Amniotic epithelial cell (primary cell): ENCODE results near the gene CGNL1.

Source experiments
- DNase-seq: peaks from one replicate; pipeline ENCODE4 v3.0.0-alpha.2; 2010; ENCODE audit warnings: low read depth

CGNL1 gene

DNA sequence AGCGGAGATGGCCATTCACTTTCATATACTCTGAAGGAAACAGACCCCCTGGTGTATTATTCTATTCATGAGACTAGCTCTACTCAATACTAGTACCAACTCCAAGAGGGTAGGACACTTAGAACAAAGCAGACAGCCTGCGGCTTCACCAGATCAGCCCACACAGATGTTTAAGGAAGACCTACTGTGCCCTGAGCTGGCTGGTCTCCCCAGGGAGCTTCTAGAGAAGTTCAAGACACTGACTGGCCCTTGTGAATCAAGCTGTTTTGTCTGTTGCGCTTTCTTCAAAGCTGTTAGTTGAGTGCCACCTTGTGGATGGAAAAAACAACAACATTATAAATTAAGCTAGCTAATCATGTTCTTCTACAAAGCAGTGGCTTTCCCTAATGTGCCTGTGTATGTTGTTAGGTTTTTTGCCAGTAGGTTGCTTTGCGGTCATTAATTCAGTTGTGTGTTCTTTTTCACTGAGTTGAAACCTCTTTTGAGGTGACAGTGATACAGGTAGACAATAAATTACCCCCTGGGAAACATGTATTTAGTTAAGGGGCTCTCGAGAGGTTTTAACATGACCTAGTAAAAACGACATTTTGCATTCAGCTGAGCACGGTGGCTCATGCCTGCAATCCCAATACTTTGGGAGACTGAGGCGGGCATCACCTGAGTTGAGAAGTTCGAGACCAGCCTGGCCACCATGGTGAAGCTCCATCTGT, 151.2 kb downstream of the CGNL1 start:
- peak; percentile 82 for DNase-seq

DNA sequence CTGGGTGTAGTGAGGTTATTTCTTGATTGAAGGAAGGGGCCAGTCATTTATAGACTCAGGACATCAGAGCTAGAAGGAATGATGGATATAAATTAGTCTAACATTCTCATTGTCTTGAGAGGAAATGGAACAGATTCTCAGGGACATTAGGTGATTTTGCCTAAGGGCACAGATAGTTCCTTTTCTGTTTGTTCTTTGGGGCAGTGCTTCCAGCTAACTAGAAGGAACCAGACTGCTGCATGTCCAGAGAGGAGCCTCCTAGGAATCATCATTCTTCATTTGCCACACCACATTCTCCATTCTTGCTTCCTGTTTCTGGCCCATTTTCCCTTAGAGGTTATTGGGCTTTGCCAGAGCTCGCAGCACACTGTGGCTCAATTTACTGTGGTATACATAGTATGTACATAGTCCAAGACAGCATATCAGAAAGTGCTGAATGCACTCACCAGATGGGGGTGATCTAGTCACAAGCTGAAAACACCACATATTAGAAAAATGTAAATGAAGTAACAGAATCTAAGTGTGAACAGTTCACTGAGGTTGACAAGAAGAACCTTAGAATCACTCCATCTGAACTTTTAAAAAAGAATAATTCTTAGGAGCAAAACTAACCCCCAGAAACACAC, 152.7 kb downstream of the CGNL1 start:
- DNase-seq, result no peak

DNA sequence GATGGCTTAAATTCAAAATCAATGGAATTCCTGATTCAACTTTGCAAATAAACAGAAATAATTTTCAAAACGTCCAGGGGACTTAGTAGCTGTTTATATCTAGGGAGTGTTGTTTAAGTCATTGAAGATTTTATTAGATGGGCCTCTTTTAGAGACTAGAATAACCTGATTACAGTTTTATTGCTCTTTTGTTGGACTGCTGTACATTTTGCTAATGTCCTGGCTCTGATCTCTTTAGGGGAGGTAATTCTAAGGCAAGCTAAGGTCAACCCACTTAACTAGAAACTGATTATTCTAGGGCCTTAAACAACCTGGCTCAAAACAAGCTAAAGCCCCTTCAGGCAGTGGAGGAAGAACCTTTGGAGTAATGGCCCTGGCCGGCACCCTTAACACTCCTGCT, 153.4 kb downstream of the CGNL1 start:
- DNase-seq, result no peak

DNA sequence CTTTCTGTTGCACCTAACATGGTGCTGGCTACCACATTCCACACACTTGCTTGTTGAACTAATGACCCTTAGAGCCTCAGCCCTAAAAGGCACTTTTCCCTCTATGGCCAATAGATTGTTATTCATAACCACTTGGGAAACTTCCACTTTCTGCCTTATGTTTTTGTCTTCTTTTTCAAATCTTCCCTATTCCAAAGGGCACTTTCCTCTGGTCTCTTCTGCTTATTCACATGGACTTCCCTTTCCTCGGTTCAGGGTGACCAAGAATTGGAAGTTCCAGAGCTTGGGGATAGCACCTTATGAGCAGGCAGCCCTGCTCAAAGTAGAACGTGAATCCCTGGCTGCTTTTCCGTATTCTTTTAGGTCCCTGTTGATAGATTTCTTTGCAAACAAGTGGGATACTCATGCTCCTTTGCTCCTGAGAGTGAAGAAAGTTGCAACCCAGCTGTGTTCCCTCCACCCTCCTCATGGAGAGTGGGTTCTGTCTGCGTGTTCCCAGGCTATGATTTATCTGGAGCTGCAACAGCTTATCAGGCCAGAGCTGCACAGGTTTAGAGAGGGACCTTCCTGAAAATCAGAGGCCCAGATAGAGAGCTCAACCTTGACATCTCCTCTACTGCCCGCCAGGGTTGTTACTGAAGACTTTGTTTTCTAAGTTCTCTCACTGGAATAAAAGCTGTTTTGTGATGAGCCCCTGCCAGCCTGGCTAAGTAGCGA, 156.6 kb downstream of the CGNL1 start:
- DNase-seq, result peak; percentile 19

DNA sequence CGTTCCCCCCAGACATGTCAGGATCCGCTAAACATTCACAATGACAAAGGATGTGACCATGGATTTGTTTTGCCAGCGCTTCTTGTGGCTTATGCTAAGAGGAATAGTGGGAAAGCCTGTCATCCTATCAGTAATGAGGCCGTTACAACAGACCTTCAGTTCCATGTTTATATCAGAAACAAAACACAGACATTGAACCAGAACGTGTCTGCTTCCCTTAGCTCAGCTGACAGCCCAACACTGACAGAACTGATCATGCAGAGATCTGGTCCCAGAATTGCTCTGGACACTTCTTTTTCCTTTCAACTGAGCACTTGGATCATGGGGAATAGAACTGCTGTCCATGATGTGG, 157.1 kb downstream of the CGNL1 start:
- DNase-seq, result no peak

DNA sequence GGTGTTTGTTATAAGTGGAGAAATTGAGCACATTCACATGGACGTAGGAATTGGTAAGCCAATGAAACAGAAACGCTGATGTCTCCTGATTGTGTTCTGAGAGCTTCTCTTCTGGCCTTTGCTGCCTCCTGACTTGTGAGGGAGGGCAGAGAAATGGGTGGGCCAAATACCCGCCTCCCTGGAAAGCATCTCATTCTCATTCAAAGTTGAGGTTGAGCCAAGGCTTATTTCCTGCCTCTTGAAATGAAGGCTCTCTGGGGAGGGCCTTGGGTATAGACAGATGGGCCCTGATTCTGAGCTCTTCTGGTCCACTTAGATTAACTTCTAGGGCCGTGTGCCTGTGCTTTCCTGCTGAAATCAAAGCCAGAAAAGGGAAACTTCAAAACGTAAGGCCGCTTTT, 158.0 kb downstream of the CGNL1 start:
- DNase-seq, result no peak

DNA sequence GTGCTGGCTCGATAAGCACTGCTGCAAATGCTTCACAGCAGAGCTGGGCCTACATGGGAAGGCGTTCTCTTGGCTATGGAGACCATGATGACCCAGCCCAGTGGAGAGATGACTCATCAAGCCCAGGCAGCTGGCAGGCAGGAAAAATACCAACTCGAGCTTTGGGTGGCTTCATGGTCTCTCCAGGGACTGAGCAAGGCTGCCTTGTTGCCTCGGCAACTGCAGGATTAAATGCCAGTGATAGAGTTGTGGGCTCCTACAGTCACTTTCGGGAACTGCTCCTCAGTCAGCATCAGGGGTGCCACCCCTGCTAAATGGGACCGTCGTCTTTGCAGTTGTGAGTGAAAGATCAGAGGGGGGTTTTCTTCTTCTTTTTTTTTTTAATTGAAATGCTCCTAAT, 160.8 kb downstream of the CGNL1 start:
- peak; percentile 58 for DNase-seq

DNA sequence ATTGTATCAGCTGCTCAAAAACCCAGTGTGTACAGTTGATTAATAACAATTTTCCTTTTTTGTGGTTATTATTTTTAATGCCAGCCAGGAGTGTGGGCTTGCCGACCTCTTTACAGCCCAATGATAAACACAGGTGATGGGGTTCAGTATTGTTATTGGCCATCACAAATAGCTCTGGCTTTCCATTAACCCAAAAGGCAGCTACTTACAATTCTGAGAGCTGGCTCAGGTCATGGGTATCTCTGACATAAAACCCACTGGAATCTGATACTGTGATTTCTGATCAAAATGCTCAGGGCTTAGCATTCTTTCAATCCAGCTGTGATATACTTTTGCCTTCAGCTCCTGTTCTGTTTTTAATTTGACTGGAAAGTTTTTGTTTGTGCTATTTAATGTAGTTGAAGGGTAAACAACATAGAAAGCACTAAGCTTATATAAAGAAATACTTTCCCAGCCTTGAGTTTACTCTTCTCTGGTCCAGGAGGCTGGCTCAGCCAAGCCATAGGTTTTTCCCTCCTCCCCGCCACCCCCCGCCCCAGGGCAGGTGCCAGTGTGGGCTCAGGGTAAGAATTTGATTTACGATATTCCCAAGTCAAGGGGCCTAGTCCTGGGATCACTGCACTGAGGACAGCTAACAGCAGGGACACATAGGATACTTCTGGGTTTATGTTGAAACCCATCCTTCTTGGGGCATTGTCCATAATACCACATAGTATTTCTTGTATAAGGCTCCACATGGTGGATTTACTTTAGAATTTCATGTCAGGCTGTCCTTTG, 161.4 kb downstream of the CGNL1 start:
- no peak for DNase-seq

DNA sequence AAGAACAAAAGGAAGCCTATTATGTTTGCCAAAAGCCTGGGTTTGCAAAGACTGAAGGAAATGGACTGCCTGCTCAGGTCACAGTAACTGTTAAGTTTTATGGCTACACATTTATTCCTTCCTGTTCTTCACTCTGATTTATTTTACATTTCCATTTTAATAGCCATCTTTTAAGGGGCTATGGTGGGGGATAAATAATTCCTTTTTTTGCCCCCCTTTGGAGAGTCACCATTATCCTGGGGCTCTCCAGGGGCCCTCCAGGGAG, 161.9 kb downstream of the CGNL1 start:
- no peak for DNase-seq

DNA sequence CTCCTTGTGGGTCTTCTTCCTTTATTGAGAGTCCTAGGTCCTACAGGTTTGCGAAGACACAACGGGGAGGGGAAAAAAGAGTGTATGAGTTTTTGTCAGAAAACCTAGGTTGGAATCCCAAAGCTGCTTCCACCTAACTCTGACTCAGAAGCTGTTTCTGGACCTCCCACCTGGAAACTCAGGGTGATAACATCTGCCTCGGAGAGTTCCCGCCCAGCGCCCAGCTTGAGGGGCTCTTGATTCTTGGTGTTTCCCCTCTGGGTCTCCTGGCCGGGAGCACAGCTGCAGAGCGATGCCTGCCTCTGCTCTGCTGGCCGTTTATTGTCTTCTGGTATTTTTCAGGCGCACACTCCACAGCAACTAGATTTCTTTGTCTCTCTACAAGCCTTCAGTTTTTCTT, 162.5 kb downstream of the CGNL1 start:
- DNase-seq, result no peak

DNA sequence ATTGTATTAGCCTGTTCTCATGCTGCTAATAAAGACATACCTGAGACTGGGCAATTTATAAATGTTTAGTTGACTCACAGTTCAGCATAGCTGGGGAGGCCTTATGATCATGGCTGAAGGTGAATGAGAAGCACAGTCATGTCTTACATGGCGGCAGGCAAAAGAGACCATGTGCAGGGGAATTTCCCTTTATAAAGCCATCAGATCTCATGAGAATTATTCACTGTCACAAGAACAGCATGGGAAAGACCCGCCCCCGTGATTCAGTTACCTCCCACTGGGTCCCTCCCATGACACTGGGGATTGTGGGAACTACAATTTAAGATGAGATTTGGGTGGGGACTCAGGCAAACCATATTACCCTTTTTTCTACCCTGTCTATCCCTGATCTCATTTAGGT, 163.9 kb downstream of the CGNL1 start:
- no peak for DNase-seq

DNA sequence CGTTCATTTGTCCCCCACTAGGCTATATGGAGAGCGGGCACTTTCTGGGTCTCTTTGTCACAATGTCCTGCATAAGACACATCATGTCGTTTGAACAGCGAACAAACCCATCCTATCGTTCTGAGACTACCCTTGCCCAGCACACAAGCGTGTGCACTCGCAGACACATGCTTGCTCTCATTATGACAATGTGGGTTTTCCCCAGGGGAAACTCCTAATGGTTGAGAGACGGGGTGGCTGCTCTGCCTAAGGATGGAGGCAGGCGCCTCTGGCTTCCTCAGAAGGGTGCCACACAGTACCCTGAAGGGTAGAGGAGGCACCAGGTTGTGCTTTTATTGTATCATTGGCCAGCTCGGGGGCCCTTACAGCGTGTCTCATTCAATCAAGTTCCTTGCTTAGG, 164.4 kb downstream of the CGNL1 start:
- DNase-seq, result no peak

DNA sequence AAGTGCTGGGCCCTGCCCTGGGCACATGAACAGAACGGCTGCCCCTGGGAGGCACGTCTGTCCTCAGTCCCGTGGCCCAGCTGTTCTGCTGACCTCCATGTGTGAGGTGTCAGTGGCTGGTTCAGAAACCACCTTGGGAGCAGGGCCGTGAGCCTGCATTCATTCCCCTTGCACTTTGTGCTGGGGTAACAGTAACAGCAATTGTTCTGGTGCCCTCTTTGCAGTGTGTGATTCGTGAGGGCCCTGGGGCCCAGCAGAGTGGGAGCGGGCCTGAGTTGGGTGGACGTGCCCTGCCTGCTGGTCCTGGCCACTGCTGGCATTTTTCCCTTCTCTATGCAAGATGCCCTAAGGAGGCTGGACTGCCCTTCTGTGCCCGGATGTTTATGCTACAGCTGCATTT, 165.0 kb downstream of the CGNL1 start:
- DNase-seq, result no peak

DNA sequence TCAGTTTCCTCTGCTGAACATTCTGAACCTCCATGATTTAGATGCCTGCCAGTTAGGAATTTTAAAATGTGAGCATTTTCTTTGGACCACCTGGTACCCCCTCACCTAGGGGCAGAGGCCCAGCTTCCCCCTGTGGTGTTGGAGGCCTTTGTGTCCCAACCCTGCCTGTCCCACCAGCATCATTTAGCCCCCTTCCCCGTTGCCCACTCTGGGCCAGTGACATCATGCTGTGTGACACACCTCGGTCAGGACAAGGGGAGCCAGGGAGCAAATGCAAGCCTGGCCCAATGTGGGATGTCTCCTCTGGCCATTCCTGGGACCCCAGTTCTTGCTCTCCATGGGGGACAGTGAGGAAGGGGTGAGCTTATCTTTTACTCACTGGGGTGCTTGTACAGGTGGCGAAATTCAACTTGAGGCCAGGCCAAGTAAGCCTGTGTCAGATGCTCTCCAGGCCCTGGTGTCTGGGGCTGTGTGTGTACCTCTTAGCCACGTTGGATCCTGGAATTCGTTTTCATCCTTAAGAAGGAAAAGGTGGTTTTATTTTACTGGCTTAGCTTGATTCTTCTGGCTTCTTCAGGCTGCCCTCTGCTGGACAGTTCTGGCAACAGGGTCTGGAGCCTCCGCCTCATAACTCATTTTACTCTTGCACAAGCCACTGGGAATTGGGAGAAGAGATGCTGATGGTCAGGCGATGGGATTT, 165.7 kb downstream of the CGNL1 start:
- peak; percentile 76 for DNase-seq

DNA sequence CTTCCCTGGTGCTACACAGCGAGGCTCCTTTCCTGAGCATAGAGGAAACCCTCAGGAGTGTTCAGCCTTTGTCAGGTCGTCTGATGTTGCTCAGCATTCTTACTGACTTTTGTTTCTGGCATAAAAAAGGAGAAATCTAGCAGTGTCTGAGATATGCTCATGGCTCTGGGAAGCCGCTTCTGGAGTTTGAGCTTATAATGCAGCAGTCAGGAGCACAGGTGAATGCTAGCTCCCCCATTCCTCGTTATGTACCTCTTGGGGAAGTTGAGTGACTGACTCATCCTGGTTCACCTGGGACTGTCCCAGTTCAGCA, 166.2 kb downstream of the CGNL1 start:
- no peak for DNase-seq

DNA sequence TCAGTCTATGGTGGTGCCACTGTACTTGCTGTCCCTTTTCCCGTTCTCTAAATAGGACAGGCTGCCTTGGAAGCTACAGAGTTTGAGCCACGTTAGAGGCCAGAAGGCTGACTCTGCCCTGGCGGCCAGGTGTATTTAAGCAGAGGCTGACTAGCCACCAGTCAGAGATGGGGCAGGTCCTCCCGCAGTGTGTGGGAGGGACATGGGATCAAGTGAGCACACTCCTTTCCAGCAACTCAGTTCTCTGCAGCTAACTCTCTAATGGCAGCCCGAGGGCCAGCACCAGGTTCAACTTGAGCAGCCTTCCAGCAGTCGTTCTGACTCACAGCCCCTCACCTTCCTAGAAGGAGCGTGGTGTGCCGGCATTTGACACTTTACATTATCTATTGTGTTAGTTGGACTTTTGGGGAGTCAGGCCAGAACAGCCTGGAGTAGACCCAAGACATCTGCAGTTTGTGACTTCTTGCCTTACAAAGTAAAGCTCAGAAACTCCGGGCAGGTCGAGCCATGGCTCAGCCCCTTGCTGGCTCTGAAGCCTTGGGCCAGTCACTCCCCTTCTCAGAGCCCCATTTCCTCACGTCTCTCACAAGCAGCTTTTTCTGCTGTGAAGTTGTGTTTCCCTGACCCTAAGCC, 168.7 kb downstream of the CGNL1 start:
- DNase-seq, result no peak

DNA sequence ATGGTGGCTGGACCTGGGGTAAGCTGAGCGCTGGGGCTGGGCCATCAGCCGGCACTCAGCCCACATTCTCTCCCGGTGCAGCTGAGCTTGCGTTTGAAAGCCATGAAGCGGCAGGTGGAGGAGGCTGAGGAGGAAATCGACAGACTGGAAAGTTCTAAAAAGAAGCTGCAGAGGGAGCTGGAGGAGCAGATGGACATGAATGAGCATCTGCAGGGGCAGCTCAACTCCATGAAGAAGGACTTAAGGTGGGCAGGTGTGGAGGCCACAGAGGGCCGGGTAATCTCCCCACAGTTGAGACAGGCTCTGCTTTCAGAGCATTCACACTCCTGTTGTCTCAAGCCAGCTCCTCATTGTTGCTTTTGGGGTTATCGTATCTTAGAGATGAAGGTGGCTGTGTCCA, 169.7 kb downstream of the CGNL1 start:
- DNase-seq, result no peak

DNA sequence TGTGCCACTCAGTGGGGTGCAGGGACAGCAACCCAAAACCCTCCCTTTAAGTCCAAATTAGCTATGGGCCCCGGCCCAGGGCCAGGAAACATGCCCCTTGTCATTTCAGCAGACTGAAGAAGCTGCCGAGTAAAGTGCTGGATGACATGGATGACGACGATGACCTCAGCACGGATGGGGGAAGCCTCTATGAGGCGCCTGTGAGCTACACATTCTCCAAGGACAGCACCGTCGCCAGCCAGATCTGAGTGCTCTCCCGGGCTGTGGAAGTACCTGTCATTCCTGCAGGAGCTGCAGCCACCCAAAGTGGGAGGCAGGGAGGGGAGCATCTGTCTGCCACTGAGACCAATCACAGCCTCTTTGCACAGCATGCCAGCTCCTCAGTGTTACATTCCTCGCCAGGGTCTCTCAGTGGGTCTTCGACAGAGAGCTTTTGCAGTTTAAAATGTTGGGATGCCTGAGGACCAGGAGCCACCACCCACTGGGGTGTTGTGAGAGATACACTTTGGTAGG, 171.0 kb downstream of the CGNL1 start:
- DNase-seq, result no peak

DNA sequence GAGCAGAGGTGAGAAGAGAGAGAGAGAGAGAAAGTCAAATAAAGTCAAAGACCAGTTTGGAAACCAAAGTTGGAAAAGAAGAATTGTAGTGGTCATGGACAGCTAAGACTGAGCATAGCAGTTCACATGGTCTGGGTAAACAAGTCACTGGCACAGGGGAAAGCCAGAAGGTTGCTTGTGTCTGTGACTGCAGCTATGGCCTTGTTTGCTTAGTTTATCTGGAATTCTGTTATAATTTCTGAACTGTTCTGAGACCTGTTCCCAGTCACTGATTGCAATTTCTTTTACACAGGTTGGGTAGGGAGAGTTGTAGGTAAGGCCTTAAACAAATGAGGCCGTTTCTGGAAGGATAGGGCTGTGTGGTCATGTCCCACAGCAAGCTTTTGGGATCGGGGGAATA, 172.0 kb downstream of the CGNL1 start:
- no peak for DNase-seq

DNA sequence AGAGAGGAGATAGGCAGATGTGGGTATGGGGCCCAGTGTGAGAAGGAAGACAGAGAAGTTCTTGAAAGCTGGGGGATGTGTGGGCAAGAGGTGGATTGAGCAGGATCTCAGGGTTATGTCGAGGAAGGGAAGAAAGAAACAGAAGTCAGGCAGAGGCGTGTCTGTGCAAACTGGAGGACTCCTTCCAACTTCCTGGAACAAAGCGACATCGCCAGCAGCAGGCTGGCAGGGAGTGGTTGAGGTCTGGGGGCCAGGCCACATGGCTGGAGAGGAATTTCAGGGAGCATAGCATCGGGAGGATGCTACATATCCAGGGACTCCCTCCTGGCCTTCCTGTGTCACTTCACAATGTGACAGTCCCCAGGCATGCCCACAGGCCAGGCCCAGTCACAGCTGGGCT, 172.5 kb downstream of the CGNL1 start:
- DNase-seq, result no peak

DNA sequence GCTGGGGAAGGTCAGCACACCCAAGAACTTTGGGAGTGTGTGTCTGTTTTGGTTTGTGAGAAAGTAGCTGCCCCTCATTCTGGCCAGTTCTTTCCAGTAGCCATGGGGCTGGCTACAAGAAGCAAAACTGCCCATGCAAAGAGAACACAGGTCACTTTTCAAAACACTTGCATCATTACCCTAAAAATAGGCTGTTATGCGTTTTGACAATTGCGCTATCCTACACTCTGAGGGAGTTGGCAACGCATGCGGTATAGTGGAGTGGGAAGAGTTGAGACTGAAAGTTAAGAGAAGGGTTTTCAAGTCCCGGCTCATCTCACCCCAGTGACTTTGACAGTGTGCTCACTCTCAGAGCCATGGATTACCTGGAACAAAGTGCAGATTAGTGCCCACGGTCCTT, 173.6 kb downstream of the CGNL1 start:
- DNase-seq, result no peak

DNA sequence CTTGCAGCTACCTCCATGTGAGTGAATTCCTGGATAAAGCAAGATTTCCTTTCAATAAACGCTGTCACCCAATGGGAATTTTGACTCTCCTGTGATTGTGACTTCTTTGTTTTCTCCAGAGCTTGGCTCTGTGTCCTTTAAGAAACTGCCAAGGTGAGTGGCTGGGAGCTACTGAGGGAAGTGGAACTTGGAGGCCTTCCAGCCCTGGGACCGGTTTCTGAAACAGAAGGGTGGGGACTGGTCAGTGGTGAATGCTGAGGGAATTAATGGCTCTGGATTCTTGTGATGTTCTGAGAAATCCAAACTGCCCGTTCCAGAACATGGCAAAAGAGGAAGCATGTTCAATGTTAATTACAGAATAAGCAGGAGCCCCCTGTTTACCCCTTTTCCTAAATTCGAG, 174.3 kb downstream of the CGNL1 start:
- DNase-seq, result no peak
